ENCODE measurements around the gene SBK2.

The SBK2 gene

DNA sequence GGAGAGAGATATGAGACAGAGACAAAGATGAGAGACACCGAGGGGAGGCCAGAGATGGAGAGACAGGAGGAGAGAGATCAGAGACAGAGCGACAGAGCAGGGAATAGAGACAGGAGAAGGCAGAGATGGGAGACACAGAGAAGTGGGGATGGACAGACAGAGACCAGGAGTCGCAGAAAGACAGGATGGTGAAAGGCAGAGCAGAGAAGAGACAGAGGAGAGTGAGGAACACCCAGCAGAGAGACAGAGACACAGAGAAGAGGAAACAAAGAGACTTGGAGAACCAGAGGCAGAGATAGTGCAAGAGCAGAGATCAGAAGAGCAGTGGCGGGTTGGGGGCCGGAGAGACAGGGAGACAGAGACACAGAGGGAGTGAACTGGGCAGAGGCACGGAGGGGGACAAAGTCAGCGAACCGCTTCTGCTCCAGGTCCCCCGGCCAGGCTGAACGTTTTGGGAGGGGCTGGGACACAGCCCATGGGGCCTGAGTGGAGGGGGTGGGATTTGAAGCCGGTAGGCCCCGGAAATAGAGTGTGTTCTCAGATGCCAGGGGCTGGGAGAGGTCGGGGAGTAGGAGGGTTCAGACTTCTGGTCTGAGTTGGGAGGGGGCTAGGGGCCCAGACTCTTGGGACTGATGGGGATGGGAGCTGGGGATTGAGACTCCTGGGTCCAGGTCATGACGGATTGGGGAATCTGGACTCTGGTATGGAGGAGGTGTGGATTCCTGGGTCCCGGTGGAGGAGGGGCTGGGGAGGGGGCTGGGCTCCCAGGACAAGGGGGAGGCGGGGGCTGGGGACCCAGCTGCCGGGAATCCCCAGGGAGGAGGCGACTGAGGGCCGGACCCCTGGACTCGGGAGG lies 43.1 kb upstream of the SBK2 start:
- TF ChIP-seq, protein P1, sequence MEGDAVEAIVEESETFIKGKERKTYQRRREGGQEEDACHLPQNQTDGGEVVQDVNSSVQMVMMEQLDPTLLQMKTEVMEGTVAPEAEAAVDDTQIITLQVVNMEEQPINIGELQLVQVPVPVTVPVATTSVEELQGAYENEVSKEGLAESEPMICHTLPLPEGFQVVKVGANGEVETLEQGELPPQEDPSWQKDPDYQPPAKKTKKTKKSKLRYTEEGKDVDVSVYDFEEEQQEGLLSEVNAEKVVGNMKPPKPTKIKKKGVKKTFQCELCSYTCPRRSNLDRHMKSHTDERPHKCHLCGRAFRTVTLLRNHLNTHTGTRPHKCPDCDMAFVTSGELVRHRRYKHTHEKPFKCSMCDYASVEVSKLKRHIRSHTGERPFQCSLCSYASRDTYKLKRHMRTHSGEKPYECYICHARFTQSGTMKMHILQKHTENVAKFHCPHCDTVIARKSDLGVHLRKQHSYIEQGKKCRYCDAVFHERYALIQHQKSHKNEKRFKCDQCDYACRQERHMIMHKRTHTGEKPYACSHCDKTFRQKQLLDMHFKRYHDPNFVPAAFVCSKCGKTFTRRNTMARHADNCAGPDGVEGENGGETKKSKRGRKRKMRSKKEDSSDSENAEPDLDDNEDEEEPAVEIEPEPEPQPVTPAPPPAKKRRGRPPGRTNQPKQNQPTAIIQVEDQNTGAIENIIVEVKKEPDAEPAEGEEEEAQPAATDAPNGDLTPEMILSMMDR (IDR thresholded peaks at IDR 0.05), result no peak

DNA sequence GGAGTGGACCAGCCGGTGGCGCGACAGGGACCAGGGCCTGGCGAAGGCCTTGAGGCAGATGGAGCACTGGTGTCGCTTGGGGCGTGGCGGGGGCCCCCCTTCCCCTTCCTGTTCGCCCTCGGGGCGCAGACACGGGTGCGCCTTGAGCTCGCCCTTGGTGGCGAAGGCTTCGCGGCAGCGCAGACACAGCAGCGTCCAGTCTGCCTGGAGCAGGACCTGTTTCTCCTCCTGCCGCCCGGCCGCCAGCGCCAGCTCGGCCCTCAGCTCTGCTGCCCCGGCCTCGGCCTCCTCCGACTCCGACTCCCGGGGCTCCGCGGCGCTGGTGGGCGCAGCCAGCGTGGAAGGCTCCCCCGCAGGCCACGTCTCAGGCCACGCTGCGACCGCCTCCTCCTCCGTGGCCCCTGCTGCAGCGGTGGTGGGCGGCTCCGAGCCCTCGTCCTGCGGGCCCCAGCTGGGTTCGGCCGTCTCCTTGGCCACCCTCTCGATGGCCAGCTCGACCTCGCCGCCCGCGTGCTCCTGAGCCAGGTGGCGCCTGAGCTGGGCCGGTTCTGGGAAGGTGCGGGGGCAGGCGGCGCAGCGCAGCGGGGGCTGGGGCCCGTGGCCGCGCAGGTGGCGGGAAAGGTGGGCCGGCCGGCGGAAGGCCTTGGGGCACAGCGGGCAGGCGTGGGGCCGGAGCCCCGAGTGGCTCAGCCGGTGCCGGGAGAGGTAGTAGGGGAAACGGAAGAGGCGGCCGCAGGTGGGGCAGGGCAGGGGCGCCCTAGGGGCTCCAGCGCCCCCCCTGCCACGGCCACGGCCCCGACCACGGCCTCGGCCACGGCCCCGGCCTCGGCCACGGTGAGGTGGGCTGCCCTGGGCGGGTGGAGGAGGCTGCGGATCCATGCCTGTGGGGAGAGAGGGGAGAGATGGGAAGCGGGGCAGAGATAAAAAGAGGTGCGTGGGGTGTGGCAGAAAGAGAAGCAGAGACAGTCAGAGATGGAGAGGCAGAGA lies 42.1 kb upstream of the SBK2 start:
- TF ChIP-seq, protein P1 (IDR thresholded peaks at IDR 0.05), result no peak

DNA sequence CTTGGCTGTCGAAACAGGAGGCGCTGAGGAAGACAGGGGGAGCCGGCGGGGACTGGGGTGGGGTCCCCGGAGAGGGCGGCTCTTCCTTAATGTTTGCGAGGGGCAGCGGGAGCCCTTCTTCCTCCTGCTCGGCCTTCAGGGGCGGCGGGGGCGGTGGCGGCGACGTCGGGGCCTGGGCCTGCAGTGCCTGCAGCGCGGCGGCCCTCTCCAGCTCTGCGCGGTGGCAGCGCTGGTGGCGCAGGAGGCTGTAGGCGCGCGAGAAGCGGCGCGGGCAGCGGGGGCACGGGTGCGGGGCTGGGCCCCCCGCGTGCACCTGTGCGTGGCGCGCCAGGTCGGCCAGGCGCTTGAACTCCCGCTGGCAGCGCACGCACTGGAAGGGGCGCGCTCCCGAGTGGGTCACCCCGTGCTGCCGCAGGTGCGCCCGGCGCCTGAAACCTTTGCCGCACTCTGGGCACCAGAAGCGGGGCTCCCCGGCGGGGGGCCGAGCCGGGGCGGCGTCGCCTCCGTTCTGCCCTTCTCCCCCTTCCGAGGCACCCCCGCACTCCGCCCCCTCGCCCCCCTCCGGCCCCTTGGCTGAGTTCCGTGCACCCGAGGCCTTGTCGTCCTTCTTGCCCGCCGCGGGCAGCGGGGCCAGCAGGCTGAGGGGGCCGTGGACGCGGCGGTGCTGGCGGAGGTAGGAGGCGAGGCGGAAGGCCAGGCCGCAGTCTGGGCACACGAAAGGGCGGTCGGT lies 41.3 kb upstream of the SBK2 start:
- TF ChIP-seq, protein P1 (IDR thresholded peaks at IDR 0.05), result no peak

DNA sequence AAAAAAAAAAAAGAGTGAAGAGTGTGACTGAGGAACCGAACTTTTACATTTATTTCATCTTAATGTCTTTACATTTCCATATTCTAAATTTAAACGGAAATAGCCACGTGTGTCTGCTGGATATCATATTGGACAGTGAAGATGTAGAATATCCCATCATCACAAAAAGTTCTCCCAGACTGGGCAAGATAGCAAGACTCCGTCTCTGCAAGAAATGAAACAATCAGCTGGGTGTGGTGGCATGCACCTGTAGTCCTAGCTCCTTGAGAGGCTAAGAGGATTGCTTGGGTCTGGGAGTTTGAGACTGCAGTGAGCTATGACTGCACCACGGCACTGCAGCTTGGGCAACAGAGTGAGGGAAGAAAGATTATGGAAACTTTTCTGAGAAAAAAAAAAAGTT lies 39.8 kb upstream of the SBK2 start:
- TF ChIP-seq, protein P1 (IDR thresholded peaks at IDR 0.05), result no peak

DNA sequence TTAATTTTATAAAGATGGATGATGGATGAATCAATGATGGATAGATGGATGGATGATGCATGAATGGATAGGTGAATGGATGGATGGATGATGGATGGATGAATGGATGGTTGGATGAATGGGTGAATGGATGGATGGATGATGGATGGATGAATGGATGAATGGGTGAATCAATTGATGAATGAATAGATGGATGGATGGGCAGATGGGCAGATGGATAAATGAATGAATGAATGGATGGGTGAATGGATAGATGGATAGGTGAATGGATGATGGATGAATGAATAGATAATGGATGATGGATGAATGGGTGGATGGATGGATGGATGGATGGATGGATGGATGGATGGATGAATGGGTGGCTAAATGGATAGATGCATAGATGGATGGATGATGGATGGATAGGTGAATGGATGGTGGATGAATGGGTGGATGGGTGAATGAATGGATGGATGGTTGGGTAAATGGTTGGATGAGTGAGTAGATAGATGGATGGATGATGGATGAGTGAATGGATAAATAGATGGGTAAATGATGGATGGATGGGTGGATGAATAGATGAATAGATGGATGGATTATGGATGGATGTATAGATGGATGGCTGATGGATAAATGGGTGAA lies 30.9 kb upstream of the SBK2 start:
- TF ChIP-seq, protein P1 (IDR thresholded peaks at IDR 0.05), result no peak

DNA sequence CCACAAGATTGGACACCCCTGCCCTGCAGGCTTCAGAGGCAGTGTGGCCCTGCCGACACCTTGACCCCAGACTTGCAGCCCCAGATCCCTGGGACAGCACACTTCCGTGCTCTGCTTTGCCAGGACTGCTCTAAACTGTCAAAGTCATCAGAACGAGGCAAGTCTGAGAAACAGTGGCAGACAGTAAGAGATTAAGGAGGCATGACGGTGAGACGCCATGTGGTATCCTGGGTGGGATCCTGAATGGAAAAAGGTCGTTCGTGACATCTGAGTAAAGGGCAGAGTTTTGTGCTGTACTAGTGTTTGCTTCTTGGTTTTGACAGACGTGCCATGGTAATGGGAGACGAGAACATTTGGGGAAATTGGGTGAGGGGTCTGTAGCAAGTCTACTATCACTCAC lies 29.9 kb upstream of the SBK2 start:
- TF ChIP-seq, protein P1 (IDR thresholded peaks at IDR 0.05), result no peak
